Non-pigmented ciliary epithelial cell (primary cell): ENCODE measurements around the gene ANKRD9.
"Not testable (repeated sequence)": the region's sequence is repeated elsewhere in the genome, so short reads cannot be mapped to it uniquely, and the experiment has no call there.

Experiments
- DNase-seq: peaks from one replicate; pipeline ENCODE4 v3.0.0-alpha.2; 2010; ENCODE audit warnings: low read depth

ANKRD9 gene

DNA sequence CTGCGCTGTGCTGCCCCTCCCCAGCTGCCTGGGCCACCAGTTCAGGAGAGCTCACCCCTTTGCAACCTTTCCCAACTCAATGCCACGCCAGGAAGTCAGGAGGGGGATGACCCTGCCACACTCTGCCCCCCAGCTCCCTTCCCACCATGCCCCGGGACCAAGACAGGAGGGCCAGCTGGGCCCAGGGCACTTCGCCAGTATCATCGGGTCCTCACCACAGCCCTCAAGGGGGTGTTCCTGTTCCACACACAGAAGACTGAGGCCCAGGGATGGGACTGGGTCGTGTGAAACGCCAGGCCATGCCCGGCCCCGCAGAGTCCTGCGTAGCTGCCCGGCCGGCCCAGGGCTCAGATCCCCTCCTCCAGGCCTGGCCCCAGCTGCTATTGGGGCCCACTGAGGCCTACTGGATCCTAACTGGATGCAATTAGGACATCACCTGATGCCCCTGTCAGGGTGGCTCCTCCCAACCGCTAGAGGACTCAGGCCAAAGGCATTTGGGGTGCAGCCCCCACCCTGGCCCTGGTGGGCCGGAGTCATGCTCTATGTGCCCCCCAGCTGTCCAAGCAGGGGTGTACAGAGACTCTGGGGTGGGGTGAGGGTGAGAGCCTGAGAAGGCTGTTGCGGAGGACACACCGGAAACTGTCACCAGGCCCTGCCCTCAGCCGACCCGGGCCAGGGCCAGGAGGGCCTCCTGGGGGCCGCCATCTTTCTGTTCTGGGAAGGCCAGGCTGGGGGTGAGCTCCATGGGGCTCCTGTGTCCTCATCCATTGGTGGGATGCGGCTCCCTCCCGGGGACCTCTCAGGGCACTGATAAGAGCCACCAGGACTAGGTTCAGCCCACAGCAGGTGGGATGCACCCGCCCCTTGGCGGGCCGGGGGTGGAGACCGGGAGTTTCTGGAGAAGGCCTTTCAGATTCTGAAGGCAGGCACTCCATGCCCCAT, 29.3 kb upstream of the ANKRD9 start:
- no peak for DNase-seq

GRCh38 chr14:102537981-102538601, 28.5 kb upstream of the ANKRD9 start:
- DNase-seq = no peak

- no peak for DNase-seq
Observed at GRCh38 chr14:102532204-102532658, 22.7 kb upstream of the ANKRD9 start.

GRCh38 chr14:102530828-102531478, 21.4 kb upstream of the ANKRD9 start:
- DNase-seq = no peak

GRCh38 chr14:102528431-102529170, 19.0 kb upstream of the ANKRD9 start:
- DNase-seq = no peak

- no peak for DNase-seq
Observed at GRCh38 chr14:102525929-102526497, 16.4 kb upstream of the ANKRD9 start.

- peak; percentile 24 for DNase-seq
Observed at GRCh38 chr14:102525219-102525928, 15.8 kb upstream of the ANKRD9 start.

- DNase-seq = peak; percentile 95
Observed at GRCh38 chr14:102524451-102525218, 15.1 kb upstream of the ANKRD9 start.

GRCh38 chr14:102523569-102524450, 14.2 kb upstream of the ANKRD9 start:
- no peak for DNase-seq

GRCh38 chr14:102523200-102523568, 13.6 kb upstream of the ANKRD9 start:
- DNase-seq = no peak

- DNase-seq = not testable (repeated sequence)
Observed at GRCh38 chr14:102519709-102520108, 10.1 kb upstream of the ANKRD9 start.

DNA sequence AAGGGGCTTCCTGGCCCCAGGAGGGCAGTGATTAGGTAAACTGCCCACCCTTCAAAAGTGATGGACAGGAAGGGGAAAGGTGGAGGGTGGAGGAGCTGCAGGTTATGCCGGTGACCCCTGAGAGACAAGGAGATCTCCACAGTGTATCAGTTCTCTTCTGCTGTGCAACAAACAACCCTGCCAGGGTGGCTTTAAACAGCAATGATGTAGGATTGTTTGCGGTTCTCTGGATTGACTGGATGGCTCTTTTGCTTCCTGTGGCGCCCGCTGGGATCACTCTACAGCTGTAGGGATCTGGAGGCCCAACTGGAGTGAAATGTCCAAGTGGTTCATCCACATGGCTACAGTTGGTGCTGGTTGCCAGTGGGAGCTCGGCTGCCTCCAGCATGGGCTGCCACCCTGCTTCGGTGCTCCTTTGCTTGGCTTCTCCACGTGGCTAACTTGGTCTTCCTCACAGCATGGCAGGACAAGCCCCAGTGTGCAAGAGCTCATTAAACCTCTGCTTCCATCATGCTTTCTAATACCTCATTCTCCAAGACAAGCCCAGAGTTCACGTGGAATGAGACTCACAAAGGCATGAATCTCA, 8.6 kb upstream of the ANKRD9 start:
- no peak for DNase-seq

DNA sequence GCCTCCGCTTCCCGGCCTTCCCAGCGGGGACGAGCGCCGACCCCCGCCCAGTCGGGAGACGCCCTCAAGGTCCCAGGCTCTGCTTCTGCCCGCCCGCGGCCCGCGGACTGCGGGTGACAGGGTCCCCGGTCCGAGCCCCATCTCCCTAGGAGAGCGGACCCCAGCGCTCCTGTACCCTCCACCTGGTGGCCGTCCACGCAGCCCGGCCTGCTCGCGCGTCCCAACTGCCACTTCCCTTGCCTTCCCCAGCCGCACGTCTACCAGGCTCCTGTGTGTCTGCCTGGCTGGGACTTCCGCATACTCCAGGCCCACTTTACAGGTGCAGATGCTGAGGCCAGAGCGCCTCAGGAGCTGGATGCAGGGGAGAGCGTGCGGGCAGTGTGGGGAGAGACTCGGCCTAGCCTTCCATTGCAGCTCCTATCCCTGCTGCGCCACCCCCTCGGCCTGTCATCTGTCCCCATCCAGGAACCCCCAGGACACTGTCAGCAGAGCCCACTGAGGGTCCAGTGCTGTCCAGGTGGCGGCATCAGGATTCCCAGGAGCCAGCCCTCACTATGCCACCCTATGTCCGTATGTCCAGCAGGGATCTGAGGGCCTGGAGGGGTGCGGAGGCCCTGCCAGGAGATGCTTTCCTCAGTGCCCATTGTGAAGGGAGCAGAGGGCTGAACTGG, 8.0 kb upstream of the ANKRD9 start:
- no peak for DNase-seq

GRCh38 chr14:102516531-102517391, 7.2 kb upstream of the ANKRD9 start:
- DNase-seq = no peak

DNA sequence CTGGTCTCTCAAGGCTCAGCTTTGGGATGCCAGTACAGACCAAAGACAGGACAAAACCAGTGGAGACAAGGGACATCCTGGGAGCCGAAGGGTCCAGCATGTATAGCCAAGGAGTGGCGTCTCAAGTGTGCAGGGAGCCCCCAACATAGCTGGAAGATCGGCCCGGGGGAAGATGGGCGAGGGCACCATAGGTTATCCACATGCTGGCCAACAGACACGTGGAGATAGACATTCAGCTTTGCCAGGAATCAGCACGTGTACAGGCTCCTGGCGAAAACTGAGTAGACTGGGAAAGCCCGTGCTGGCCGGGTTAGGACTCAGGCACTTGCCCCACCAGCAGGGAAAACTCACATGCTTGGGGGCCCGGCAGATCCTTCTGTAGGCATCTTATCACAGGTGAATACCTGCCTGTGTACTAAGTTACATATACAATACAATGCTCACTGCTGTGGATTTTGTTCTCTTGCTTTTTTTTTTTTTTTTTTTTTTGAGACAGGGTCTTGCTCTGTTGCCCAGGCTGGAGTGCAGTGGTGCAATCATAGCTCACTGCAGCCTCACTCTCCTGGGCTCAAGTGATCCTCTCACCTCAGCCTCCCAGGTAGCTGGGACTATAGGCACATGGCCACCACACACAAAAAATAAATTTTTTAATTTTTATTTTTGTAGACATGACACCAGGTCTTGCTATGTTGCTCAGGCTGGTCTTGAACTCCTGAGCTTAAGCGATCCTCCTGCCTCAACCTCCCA, 5.6 kb upstream of the ANKRD9 start:
- no peak for DNase-seq

- DNase-seq = no peak
Observed at GRCh38 chr14:102513899-102514772, 4.6 kb upstream of the ANKRD9 start.
